GM19043 (cell line): Measurements from ENCODE around the gene CIB4.
"Not testable (repeated sequence)": the region's sequence is repeated elsewhere in the genome, so short reads cannot be mapped to it uniquely, and the experiment has no call there.

Experiments used
- ATAC-seq: cut with Tn5 transposase; IDR thresholded peaks from one replicate; pipeline ENCODE4 v1.9.1; 2021; ENCODE audit warnings: low read depth; ENCODE audit not compliant: unreplicated experiment

CIB4 gene

DNA sequence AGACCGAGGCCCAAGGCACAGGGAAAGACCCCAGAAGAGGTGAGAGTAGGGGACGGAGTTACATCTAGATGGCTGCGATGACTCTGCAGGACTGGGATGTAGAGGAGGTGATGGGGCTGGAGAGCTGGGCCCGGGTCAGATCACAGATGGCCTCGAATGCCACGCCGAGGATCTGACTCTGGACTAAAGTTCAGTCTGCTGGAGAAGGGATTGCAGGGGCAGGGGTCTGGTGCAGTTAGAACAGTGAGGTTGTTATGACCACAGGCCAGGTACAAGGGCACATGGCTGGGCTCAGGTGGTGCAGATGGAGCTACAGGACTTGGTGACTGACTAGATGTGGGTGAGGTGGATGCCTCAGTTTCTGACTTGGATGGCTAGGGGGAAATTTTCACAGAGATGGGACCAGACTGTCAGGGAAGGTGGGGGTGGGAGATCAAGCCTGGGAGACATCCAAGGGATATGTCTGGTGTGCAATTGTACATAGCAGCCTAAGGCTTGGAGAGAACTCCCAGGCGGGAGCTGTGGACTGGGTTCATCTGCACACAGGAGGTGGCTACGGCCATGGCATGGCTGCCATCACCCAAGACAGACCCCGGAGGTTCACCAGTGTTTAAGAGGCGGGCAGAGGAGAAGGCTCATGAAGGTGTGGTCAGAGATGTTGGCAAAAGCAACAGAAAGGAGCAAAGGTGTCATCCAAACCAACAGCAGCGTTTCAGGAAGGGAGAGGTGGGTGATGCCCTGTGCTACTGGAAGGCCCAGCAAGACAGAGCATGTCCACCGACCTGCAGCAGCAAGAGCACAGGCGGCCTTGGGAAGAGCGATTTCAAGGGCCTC lies 66.9 kb downstream of the CIB4 start:
- no peak for ATAC-seq

DNA sequence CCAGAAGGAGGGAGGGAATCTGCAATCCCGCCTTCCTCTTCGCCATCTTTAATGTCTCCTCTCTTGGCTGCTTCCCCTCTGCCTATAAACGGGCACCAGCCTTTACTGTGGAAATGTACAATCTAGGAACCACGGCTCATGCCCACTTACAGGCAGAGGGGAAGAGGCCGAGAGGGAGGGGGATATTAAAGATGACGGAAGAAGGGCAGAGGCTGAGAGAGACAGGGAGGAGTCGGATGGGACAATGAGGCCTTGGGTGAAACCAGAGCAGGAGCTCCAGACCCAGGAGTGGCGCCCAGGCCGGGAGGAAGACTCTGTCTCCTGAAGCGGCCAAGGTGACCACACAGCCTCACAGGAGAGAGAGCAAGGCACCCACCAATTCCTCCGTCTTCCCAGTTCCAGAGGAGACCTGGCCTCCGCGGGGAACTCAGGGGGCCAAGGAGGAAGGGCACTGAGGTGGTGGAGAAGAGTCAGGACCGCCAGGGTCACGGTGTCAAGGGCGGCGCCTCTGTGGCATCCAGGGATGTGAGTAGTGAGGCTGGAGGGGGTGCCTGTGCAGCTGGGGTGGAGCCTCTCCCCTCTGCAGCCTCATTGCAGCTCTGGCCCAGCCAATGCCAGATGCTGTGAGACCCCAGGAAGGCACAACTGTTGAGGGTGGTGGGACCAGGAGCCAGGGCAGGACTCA lies 67.8 kb downstream of the CIB4 start:
- no peak for ATAC-seq

DNA sequence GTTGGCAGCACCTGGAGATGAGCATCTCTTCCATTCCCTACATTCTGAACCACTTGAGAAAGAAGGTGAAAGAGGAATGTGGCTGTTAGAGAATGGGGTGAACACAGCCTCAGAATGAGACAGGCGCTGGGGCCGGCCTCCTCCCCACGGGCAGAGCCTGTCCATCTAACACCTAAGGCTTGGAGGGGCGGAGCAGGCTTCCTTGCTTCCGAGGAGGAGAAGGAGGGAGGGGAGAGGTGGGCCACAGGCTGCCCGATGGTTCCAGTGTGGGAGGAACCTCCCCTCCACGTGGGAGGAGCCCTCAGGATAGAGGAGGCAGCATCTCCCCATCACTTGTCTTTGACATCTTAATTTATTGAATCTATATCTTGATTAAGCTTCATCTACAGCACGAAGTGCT lies 68.6 kb downstream of the CIB4 start:
- no peak for ATAC-seq

DNA sequence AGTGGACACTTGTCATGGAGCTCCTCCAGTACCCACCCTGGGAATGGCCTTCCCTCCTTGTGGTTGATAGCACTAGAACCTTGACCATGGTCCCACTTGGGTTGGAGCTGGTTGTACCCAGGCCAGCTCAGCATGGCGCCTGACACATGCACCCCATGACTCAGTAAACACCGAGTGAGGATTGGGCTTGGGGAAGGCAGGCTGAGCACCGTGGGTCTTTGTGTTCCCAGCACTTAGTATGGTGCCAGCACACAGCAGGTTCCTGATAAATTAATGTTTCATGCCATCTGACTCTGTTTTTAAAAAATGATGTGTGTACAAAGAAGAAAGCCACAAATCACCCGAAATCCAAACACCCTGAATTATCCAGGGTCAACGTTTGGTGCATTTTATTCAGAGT lies 69.8 kb downstream of the CIB4 start:
- no peak for ATAC-seq

DNA sequence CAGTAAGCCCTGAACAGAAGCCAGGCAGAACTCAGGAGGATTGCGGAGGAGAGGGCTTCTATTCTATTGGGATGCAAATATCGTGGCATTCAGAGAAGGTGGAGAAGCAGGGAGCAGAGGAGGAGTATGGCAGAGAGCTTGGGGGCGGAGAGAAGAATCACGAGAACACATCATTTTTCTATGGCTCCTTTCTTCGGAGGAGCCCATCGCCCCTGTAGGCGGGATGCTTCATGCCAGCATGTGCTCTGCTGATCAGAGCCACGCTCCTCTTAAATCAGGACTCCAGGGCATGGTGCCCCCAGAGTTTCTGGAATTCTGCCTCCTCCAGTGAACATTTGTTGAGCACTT lies 71.1 kb downstream of the CIB4 start:
- ATAC-seq: no peak

DNA sequence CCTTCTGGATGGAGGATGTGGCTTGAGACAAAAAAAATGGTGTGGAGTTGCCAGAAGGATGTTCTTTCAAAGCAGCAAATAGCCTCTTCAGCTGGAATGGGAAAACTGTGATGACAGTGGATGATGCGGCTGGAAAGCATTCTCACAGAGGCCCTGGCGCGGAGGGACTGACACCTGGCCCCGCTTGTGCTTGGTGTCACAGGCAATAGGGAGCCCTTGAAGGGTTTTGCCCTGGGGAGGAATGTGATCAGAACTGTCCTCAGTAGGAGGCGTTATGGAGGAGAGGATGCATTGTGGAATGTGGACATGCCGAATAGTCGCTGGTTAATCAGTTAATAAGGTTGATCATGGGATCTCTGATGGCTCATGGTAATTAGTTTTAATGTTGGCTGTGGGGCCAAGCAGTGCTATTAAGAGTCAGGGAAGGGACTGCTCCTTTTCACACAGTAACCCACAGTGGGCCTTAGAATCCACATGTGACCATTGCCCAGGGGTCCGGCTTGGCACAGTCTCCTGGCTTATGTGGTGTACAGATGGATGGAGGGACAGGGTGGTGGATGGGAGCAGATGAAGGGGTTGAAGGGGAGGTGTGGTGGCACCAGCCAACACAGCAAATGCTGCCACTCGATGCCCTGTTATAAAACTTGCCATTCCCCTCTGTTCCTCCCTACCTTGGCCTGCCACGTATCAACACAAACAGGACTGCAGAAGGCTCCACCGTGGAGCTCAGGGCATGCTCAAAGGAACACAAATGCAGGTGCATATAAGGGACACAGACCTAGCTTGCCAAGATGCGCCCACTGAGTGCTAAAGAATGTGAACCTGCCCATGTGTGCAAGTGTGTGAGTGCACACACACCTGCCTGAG lies 71.7 kb downstream of the CIB4 start:
- ATAC-seq: no peak

DNA sequence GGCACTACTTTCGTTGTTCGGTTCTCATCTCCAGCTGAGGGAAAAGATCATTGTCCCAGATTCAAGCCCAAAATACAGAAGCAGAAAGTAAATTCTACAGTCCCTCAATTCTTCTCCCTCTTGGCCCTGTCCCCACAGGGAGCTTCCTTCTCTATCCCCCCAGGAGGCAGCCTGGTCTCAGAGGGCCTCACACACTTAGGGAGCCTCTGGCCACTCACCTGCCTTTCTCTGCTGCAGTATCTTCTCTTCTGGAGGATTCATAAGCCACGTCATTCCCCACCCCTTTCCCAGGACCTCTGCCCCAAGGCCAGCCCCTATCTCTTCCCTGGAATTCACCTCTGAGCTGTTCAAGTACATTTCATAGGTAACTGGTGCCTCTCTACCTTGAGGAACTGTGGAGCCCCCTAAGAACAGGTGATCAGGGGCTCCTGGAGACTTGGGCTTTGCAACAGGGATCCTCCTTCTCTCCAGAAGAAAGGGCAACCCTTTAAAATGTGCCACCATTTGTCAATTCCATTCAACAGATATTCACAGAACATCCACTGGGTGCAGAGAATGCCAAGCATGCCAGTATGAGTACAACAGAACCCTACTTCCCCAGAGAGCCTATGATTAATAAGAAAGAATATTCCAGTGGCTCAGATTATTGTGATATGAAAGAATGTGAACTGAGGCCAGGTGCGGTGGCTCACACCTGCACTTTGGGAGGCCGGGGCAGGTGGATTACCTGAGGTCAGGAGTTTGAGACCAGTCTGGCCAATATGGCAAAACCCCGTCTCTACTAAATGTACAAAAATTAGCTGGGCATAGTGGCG lies 72.9 kb downstream of the CIB4 start:
- no peak for ATAC-seq

DNA sequence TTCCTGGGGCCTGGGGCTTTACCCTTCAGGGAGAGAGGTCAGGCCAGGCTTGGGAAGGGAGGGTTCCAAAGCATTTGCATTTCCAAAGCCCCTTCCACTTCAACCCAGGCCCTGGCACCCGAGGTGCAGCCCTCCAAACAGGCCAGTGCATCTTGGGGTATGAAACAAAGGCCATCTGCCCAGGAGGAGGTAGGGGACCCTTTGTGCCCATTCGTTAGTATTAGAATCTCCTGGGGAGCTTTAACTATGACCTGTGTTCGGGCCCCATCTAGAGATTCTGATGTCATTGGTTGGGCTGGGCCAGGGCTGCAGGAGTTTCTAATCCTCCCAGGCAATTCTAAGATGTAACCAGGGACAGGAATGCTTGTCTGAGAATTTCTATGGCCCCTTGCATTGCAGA lies 73.6 kb downstream of the CIB4 start:
- ATAC-seq: no peak

DNA sequence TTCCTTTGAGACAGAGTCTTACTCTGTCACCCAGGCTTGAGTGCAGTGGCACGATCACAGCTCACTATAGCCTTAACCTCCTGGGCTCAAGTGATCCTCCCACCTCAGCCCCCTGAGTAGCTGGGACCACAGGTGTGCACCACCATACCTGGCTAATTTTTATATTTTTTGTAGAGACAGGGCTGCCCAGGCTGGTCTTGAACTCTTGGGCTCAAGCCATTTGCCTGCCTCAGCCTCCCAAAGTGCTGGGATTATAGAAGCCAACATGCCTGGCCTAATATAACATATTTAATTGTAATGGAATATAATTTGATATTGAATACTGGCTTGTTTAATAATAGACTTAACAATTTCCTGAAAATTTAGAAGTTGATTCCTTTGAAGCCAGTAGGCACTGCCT lies 74.4 kb downstream of the CIB4 start:
- not testable (repeated sequence) for ATAC-seq

DNA sequence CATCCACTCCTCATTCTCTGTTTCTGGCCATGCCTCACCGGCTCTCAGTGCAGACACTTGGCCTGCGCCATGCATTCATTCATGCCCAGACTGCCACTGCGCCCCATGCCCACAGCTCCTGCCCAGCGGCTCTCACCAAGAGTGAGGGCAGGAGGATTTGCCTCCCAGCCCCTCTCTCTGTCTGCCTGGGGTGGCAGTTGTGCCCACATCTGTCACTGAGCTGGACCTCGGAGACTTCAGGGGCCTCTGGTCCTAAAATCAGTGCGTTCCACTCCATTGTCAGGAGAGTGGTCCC lies 75.1 kb downstream of the CIB4 start:
- ATAC-seq: no peak

DNA sequence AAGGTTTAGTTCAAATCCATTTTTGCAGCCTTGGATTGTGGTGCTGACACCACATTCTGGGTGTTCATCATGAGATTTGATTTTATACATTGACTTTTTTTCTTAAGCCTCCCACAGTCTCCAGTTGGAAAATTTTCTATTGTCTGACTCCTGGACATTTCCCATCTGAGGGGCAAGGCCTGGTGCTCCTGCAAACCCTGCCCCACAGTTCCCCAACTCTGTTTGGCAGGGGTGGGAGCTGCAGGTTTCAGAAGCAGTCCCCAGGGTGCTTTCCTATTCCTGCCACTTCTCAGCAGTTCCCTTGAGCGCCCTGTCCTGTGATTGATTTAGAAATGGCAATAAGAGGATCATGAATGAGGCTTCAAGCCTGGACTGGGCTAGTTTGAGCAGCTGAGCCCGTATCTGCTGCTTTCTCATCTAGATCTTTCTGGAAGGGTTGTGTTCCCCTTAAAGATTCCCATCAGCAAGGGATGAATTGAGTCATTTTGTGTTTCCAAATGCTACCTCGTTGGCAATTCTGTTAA lies 77.0 kb downstream of the CIB4 start:
- ATAC-seq: no peak

DNA sequence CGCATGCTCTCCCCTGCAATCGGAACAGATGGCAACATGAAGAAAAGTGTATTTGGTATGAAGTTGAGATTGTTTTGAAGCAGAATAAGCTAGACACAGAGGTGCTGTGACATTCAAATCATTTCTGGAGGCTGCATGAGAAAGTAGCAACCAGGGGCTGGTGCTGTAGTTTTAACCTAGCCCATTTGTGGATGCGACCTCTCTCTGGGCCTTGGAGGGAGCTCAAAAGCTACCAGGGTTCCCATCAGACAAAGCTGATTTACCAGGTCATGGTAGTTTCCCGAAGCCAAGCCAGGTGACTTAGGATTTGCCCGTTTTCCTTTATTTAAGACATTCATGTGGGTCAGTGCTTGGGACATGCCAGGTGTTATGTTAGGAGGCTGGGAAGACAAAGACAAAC lies 77.5 kb downstream of the CIB4 start:
- no peak for ATAC-seq

DNA sequence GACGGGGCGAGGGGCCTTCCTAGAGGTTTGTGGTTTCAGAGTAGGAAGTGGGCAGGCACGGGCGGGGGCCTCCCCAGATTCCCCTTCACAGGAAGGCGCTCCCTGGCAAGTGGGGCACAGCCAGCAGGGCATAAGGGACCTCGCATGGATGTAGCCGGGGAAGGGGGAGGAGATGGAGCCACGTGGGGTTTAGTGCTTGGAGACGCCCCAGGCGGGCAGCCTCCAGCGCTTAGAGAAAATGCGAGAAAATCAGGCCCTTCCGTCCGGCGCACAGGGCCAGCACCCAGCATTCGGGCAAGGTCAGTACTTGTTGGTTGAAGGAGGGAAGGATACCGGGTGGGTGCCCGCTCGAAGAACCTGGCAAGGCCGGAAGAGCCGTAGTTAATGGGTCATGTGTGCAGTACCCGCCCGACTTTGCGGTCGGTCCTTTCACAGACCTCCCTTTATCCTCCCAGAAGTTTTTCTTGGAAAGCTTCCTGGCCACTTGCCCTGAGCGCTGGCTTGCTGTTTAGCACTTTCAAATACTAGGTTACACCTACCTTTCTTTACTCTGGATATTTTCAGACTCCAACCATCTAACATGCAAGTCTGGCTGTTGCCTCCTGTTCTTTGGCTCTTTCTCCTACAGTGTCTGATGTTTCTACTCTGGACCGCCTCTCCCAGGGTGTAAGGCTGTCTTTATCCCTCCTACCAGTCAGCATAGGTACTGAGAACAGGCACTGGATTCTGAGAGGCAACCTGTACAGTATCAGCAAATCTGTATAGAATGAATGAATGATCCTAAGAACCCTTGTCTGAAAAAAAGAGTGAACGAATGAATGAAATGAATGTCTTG lies 78.1 kb downstream of the CIB4 start:
- no peak for ATAC-seq

DNA sequence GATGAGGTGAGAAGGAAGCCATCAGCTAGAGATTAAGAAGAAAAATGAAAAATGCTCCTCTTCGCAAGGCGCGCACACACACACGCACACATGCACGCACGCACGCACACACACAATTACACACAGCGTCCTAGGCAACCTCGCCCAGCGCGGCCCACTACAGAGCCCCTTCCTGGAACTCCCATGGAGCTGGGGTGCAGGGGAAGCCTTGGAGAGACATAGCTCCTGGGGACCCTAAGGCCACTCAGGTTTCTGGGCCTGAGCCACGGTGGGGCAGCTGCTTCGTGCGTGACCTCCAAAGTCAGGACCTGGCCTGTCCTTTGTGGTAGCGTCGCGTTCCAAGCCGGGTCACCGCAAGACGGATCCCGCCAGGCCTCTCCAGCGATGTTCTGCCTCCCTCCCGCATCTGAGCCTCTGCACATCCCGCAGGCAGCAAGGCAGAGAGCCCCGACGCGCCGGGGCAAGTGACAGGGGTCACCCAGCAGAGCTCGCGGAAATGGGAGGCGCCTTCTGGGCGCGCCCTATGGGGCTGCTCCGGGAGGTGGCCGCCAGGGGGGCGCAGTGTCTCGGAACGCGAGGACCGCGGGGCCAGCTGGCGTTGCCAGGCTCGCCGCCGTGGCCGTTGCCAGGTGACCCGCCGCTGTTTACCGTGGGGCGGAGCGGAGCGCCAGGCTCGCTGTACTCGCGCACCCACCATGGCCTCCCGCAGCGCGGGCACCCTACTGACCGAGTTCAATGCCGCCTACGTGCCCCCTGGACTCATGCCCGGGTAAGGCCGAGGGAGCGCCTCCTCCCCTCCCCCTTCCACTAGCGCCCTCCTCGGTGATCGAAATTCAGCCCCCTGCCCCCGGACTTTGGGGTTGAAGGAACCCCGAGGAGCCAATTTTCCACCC lies 79.0 kb downstream of the CIB4 start:
- ATAC-seq: no peak

DNA sequence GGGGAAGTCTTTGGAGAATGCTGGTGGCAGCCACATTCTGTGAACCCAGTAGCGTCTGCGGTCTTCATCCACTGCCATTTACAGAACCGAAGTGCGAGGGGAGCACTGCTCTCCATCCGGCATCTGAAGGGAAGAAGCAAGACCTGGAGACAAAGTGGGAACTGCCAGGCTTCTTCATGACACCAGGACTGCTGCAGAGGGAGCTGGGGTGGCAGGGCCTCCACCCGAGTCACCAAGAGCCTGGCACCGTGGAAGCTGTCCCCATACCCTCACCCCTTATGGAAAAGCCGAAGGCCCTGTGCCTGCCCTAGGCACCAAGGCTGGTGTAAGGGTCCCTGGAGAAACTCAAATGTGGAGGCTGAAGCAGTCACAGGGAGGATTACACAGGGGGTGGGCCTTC lies 79.8 kb downstream of the CIB4 start:
- no peak for ATAC-seq

DNA sequence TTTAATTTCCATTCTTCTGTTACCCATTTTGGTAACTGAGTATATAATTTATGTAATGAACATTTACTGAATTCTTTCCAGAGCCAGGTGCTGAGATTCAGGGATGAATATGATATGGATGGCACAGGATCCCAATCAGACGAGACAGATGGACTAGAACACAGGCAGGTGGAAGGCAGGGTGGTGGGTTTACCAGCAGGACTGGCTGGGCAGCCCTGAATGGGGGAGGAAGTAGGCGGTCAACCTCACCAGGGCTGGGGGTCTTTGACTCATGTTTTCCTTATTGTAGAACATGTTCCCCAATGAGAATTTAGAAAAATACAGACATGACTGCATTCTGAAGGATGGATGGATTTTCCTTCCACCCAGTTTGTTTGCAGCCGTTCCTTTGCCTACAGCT lies 80.3 kb downstream of the CIB4 start:
- ATAC-seq: no peak

DNA sequence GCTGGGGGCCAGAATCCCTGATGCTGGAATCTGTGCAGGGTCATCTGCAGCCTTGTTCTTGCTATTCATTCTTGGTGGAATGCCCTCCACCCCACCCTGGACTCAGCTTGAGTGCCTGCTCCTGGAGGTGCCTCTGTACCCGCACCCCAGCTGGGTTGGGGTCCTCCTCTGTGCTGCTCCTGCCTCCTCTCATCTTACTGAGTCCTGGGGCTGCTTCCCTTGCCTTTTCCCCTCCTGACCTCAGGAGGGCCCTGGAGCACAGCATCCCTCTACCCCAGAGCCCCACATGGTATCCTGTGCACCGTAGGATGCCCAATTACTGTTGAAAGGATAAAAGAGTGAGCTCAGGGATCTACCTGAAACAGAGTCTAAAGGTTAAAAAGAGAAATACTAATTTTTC lies 81.6 kb downstream of the CIB4 start:
- no peak for ATAC-seq

DNA sequence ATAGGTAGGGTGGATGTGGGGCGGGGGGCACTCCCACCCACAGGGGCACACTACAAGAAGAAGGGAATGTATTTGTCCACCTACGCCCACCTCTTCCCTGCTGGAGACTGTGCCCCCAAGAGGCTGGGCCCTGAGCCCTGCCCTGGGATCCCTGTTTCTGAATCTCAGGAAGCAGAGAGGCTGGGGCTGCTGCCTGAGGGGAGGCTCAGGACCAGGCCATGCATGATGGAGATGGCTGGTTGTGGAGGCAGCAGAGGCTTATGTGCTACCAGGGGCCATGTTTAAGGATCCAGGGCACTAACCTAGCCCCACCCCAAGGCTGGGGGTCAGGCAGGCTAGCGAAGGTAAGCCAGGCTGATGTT lies 82.1 kb downstream of the CIB4 start:
- no peak for ATAC-seq
